Measurements from ENCODE around the gene TTI1.

TTI1 gene

GRCh38 chr20:37939701-37940560 lies 93.3 kb downstream of the TTI1 start:
- no peaks in the 10 kb centered on the region for H3K36me3 Mint-ChIP-seq (ENCODE audit: low read depth)
- H3K9me3 Mint-ChIP-seq = no peaks in the 10 kb centered on the region
- H3K27ac Mint-ChIP-seq = no peak overlapping the region
- TF ChIP-seq CTCF (IDR thresholded peaks at IDR 0.05; ENCODE audit: unreplicated experiment in 3 of 3) = no peak
- H3K4me1 Mint-ChIP-seq = peaks cover 8% of the 10 kb centered on the region
- no peak overlapping the region for H3K4me3 Mint-ChIP-seq
- peaks cover 8% of the 10 kb centered on the region for H3K27me3 Mint-ChIP-seq (ENCODE audit: low read depth)

- Mint-ChIP-seq H3K4me1 (peaks cover 8% of the 10 kb centered on the region), H3K27me3 (ENCODE audit: low read depth) (peaks cover 8% of the 10 kb centered on the region), H3K36me3 (ENCODE audit: low read depth) (no peaks in the 10 kb centered on the region), H3K9me3 (no peaks in the 10 kb centered on the region), H3K27ac (no peak overlapping the region), H3K4me3 (no peak overlapping the region)
- no peak for TF ChIP-seq CTCF (IDR thresholded peaks at IDR 0.05; ENCODE audit: unreplicated experiment in 3 of 3)
These were observed 94.3 kb downstream of the TTI1 start for GRCh38 chr20:37938954-37939353.

- Mint-ChIP-seq H3K4me3 (no peak overlapping the region), H3K27me3 (ENCODE audit: low read depth) (peaks cover 8% of the 10 kb centered on the region), H3K9me3 (no peaks in the 10 kb centered on the region), H3K36me3 (ENCODE audit: low read depth) (no peaks in the 10 kb centered on the region), H3K27ac (no peak overlapping the region), H3K4me1 (peaks cover 8% of the 10 kb centered on the region)
- TF ChIP-seq CTCF (IDR thresholded peaks at IDR 0.05; ENCODE audit: unreplicated experiment in 3 of 3) = no peak
These were observed 95.0 kb downstream of the TTI1 start for GRCh38 chr20:37938181-37938750.

GRCh38 chr20:37937686-37938085 lies 95.6 kb downstream of the TTI1 start:
- no peak overlapping the region for H3K4me3 Mint-ChIP-seq
- peaks cover 8% of the 10 kb centered on the region for H3K4me1 Mint-ChIP-seq
- peaks cover 8% of the 10 kb centered on the region for H3K27me3 Mint-ChIP-seq (ENCODE audit: low read depth)
- H3K36me3 Mint-ChIP-seq (ENCODE audit: low read depth) = no peaks in the 10 kb centered on the region
- H3K9me3 Mint-ChIP-seq = no peaks in the 10 kb centered on the region
- no peak for TF ChIP-seq CTCF (IDR thresholded peaks at IDR 0.05; ENCODE audit: unreplicated experiment in 3 of 3)
- no peak overlapping the region for H3K27ac Mint-ChIP-seq

- H3K4me1 Mint-ChIP-seq = peaks cover 8% of the 10 kb centered on the region
- H3K9me3 Mint-ChIP-seq = no peaks in the 10 kb centered on the region
- H3K4me3 Mint-ChIP-seq = no peak overlapping the region
- no peaks in the 10 kb centered on the region for H3K36me3 Mint-ChIP-seq (ENCODE audit: low read depth)
- no peak for TF ChIP-seq CTCF (IDR thresholded peaks at IDR 0.05; ENCODE audit: unreplicated experiment in 3 of 3)
- H3K27me3 Mint-ChIP-seq (ENCODE audit: low read depth) = peaks cover 8% of the 10 kb centered on the region
- no peak overlapping the region for H3K27ac Mint-ChIP-seq
These were observed 96.8 kb downstream of the TTI1 start for GRCh38 chr20:37936451-37936850.
